H1 (cell line): ENCODE measurements around the gene TBX5. TPM values are rescaled to one million over a fixed set of nuclear protein-coding genes. Genes with fewer than 3 reads are reported as not detected.

Source experiments
- HDAC2 ChIP-seq, 2 experiments: fragments of 300-600 bp in 1 of 2; sonication (generic) in 1 of 2; IDR thresholded peaks; 2 replicates each; pipeline ENCODE4 v1.6.1; 2011 to 2012; ENCODE audit warnings: low read depth in 2 of 2, low read length in 2 of 2, mild to moderate bottlenecking in 2 of 2, moderate library complexity in 2 of 2, borderline replicate concordance in 1 of 2, inconsistent platforms in 1 of 2
- HDAC6 ChIP-seq: IDR thresholded peaks from one replicate; pipeline ENCODE4 v1.7.1; 2012; ENCODE audit warnings: low read depth, mild to moderate bottlenecking, inconsistent platforms, low read length, moderate library complexity
- polyA plus RNA-seq, 7 experiments: library from polyadenylated mRNA; depleted of rRNA in 3 of 7; stranded (reverse) in 5 of 7; unstranded in 2 of 7; fragments of >200 nt in 5 of 7; fragments of 200-250 nt in 2 of 7; gene quantifications; 1 replicate in 5 of 7; 2 replicates in 1 of 7; 4 replicates in 1 of 7; pipeline versions ENCODE4 v1.2.1 to v1.2.3, GENCODE V29; 2011 to 2013; ENCODE audit warnings: missing spikeins in 2 of 7, mixed read lengths in 2 of 7
- total RNA-seq: library from RNA; stranded (reverse); fragmentation: NEBNext Ultra II Directional; extraction: Animal tissue kit (Norgen Biotek cat#: 25700); gene quantifications from 2 replicates; pipeline ENCODE4 v1.2.1, GENCODE V29; 2021

Gene TBX5
- total and polyA plus RNA-seq, 2 of the 8 experiments (the other 6 are each of a cell fraction or from before 2014, with no cell fraction given): 0.05 TPM; not detected in 1

GRCh38 chr12:114316076-114316475 is 89.9 kb downstream of the TBX5 start (continued):
- TF ChIP-seq HDAC2 (IDR thresholded peaks at IDR 0.05; ENCODE audit: borderline replicate concordance in 1 of 2, low read depth in 2 of 2, low read length in 2 of 2): no peak
- TF ChIP-seq HDAC6: no peak
